Fibroblast of villous mesenchyme (primary cell): ENCODE measurements around the gene DCUN1D1. TPM values are rescaled to one million over a fixed set of nuclear protein-coding genes. Genes with fewer than 3 reads are reported as not detected.

Experiments
- DNase-seq: peaks from one replicate; pipeline ENCODE4 v3.0.0-alpha.2; 2010; ENCODE audit warnings: low read depth
- H3K4me3 ChIP-seq: 2 replicates; pipeline ENCODE4 v1.5.1; 2011; ENCODE audit warnings: low read depth, mild to moderate bottlenecking, low read length
- CTCF ChIP-seq: IDR thresholded peaks from 2 replicates; pipeline ENCODE4 v1.5.1; 2012; ENCODE audit warnings: low read depth, mild to moderate bottlenecking, low read length; ENCODE audit not compliant: insufficient read depth
- total RNA-seq: library from RNA; depleted of rRNA; stranded (reverse); fragments of >200 nt; gene quantifications from 2 replicates; pipeline ENCODE4 v1.2.3, GENCODE V29; 2012

Gene DCUN1D1
- total RNA-seq, 1 donor: 40.2 TPM

GRCh38 chr3:182957226-182957625 lies 23.1 kb downstream of the DCUN1D1 start:
- H3K4me3 ChIP-seq: no peak overlapping the region
- TF ChIP-seq CTCF: no peak
- no peak for DNase-seq

GRCh38 chr3:182954553-182955235 lies 25.6 kb downstream of the DCUN1D1 start:
- DNase-seq: no peak
- no peak for TF ChIP-seq CTCF

GRCh38 chr3:182949688-182950087 lies 30.6 kb downstream of the DCUN1D1 start:
- no peak overlapping the region for H3K4me3 ChIP-seq
- TF ChIP-seq CTCF: no peak
- no peak for DNase-seq

More at GRCh38 chr3:182954553-182955235, 25.6 kb downstream of the DCUN1D1 start:
- H3K4me3 ChIP-seq: no peak overlapping the region

GRCh38 chr3:182948305-182948704 lies 32.0 kb downstream of the DCUN1D1 start:
- DNase-seq: no peak
- no peak overlapping the region for H3K4me3 ChIP-seq
- TF ChIP-seq CTCF: no peak

GRCh38 chr3:182947888-182948287 lies 32.5 kb downstream of the DCUN1D1 start:
- TF ChIP-seq CTCF: no peak
- no peak for DNase-seq

GRCh38 chr3:182941719-182942118 lies 38.6 kb downstream of the DCUN1D1 start:
- no peak for DNase-seq
- no peak for TF ChIP-seq CTCF
- H3K4me3 ChIP-seq: no peak overlapping the region

More at GRCh38 chr3:182947888-182948287, 32.5 kb downstream of the DCUN1D1 start:
- no peak overlapping the region for H3K4me3 ChIP-seq
